Central memory CD8-positive, alpha-beta T cell (primary cell): Measurements from ENCODE around the gene FANCF.
"Not testable (repeated sequence)": the region's sequence is repeated elsewhere in the genome, so short reads cannot be mapped to it uniquely, and the experiment has no call there.

Experiments
- ATAC-seq: fragments of 150-1000 bp; cut with Tn5 transposase; replicated peaks from 2 replicates; pipeline ENCODE4 v1.10.0; 2022; ENCODE audit warnings: mild to moderate bottlenecking, moderate FRiP score, moderate number of reproducible peaks; ENCODE audit not compliant: poor library complexity, severe bottlenecking; ENCODE audit errors: extremely low read depth
- DNase-seq, 2 donors: peaks; one replicate each; pipeline ENCODE4 v3.0.0; 2021; ENCODE audit warnings: low spot score in 2 of 2
- H3K27ac Mint-ChIP-seq: one replicate; pipeline ENCODE4 v1.8.0; 2022; ENCODE audit warnings: low read depth, mild to moderate bottlenecking, moderate library complexity, mixed read lengths
- H3K27me3 Mint-ChIP-seq: one replicate; pipeline ENCODE4 v1.8.0; 2022; ENCODE audit warnings: mixed read lengths
- H3K36me3 Mint-ChIP-seq: one replicate; pipeline ENCODE4 v1.8.0; 2022; ENCODE audit warnings: mild to moderate bottlenecking, moderate library complexity, mixed read lengths; ENCODE audit not compliant: insufficient read depth
- H3K4me1 Mint-ChIP-seq: one replicate; pipeline ENCODE4 v1.8.0; 2022; ENCODE audit warnings: mixed read lengths
- H3K4me3 Mint-ChIP-seq: one replicate; pipeline ENCODE4 v1.8.0; 2022; ENCODE audit warnings: mild to moderate bottlenecking, moderate library complexity, mixed read lengths
- H3K9me3 Mint-ChIP-seq: one replicate; pipeline ENCODE4 v1.8.0; 2022; ENCODE audit warnings: mixed read lengths

The FANCF gene

GRCh38 chr11:22652346-22652745, 26.7 kb upstream of the FANCF start:
- Mint-ChIP-seq H3K27ac (peak overlapping the region; percentile 42), H3K4me1 (peaks cover 16% of the 10 kb centered on the region), H3K27me3 (peaks cover 21% of the 10 kb centered on the region)
- H3K9me3 Mint-ChIP-seq, DNase-seq, H3K36me3 Mint-ChIP-seq, ATAC-seq, H3K4me3 Mint-ChIP-seq: not testable (repeated sequence)

DNA sequence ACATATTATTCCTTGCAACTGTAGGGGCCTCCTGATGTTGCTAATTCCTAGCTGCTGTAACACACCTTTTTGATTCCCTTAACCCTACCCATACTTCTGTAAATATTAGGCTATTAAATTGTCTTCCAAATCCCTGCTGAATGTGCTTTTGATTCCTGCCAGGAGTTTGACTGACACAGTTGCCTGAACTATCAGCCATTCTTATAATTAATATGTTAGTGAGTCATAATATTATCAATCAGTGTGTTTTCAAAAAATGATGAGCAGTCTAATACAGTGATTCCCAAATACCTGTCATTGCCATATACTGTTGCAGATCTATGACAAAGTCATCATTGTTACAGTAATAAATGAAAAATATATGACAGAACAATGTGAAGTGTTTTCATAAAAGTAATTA, 15.9 kb upstream of the FANCF start:
- DNase-seq = no peak
- Mint-ChIP-seq H3K4me1 (no peaks in the 10 kb centered on the region), H3K27me3 (no peaks in the 10 kb centered on the region), H3K9me3 (no peaks in the 10 kb centered on the region), H3K4me3 (no peak overlapping the region), H3K27ac (no peak overlapping the region), H3K36me3 (no peaks in the 10 kb centered on the region)
- no peak for ATAC-seq

GRCh38 chr11:22640862-22641261, 15.2 kb upstream of the FANCF start:
- ATAC-seq (no peak), DNase-seq (no peak)
- Mint-ChIP-seq H3K27me3 (no peaks in the 10 kb centered on the region), H3K4me3 (no peak overlapping the region), H3K27ac (no peak overlapping the region), H3K9me3 (no peaks in the 10 kb centered on the region), H3K4me1 (no peaks in the 10 kb centered on the region), H3K36me3 (no peaks in the 10 kb centered on the region)

- Mint-ChIP-seq H3K36me3 (peaks cover 2% of the 10 kb centered on the region), H3K4me1 (peaks cover 6% of the 10 kb centered on the region), H3K27me3 (no peaks in the 10 kb centered on the region), H3K9me3 (no peaks in the 10 kb centered on the region), H3K4me3 (no peak overlapping the region), H3K27ac (no peak overlapping the region)
- no peak for ATAC-seq
- DNase-seq = no peak
Observed at GRCh38 chr11:22635689-22636088, 10.1 kb upstream of the FANCF start.

GRCh38 chr11:22634897-22635629, 9.4 kb upstream of the FANCF start:
- Mint-ChIP-seq H3K36me3 (peaks cover 2% of the 10 kb centered on the region), H3K27ac (no peak overlapping the region), H3K4me1 (peaks cover 6% of the 10 kb centered on the region), H3K9me3 (no peaks in the 10 kb centered on the region), H3K27me3 (no peaks in the 10 kb centered on the region), H3K4me3 (no peak overlapping the region)
- DNase-seq (no peak), ATAC-seq (no peak)

GRCh38 chr11:22633354-22633902, 7.8 kb upstream of the FANCF start:
- DNase-seq (no peak), ATAC-seq (no peak)
- Mint-ChIP-seq H3K9me3 (no peaks in the 10 kb centered on the region), H3K36me3 (peaks cover 2% of the 10 kb centered on the region), H3K4me1 (peaks cover 6% of the 10 kb centered on the region), H3K27ac (no peak overlapping the region), H3K27me3 (no peaks in the 10 kb centered on the region), H3K4me3 (no peak overlapping the region)

DNA sequence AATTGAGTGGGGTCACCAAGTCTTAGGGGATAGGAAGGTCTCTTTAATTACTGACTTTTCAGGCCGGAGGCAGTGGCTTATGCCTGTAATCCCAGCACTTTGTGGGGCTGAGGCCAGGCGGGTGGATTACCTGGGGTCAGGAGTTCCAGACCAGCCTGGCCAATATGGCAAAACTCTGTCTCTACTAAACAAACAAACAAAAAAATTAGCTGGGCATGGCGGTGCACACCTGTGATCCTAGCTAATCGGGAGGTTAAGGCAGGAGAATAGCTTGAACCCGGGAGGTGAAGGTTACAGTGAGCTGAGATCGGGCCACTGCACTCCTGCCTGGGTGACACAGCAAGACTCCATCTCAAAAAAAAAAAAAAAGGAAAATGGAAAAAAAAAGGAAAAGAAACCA, 1.8 kb upstream of the FANCF start:
- no peak overlapping the region for H3K27ac Mint-ChIP-seq
- DNase-seq (no peak), ATAC-seq (no peak)
- H3K4me3 Mint-ChIP-seq = no peak overlapping the region
- H3K36me3 Mint-ChIP-seq = peaks cover 21% of the 10 kb centered on the region
- no peaks in the 10 kb centered on the region for H3K9me3 Mint-ChIP-seq
- H3K4me1 Mint-ChIP-seq = peaks cover 20% of the 10 kb centered on the region
- H3K27me3 Mint-ChIP-seq = no peaks in the 10 kb centered on the region

GRCh38 chr11:22626573-22627239, 1.1 kb upstream of the FANCF start:
- no peaks in the 10 kb centered on the region for H3K9me3 Mint-ChIP-seq
- no peak overlapping the region for H3K4me3 Mint-ChIP-seq
- peak overlapping the region; percentile 93 for H3K27ac Mint-ChIP-seq
- no peak for ATAC-seq
- DNase-seq = no peak
- peaks cover 22% of the 10 kb centered on the region for H3K36me3 Mint-ChIP-seq
- no peaks in the 10 kb centered on the region for H3K27me3 Mint-ChIP-seq
- peaks cover 27% of the 10 kb centered on the region for H3K4me1 Mint-ChIP-seq

DNA sequence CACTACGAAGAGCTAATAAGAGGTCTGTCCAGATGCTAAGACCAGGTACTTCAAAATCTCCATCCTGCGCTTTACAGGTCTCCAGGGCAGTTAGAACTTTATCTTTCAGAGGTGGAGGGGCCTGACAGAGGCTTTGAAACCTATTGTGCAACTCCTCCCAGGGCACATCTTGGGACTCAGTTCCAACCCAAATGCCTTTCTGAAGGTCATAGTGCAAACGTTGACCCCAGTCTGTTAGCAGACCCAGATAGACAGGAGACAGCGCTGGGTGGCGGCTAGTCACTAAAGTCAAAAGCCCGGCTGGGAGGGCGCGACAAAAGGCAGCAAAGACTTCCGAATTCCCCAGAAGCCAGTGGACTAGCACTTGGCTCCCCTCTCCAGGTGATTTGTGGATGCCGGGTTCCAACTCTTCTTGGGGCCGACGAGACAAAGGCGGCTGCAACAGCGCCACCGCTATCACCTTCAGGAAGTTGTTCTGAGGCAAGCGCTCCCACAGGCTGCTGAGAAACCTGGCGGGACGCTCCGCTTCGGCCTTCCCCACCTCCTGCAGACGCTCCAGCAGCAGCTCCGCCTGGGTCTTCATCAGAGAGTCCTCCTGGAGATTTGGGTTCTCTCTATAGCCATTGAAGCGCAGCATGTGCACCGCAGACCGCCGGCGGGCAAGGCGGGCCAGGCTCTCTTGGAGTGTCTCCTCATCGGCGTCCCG, 728 bp downstream of the FANCF start:
- Mint-ChIP-seq H3K9me3 (no peaks in the 10 kb centered on the region), H3K4me1 (peaks cover 45% of the 10 kb centered on the region)
- peak; percentile 55 for ATAC-seq

GRCh38 chr11:22617868-22618267, 7.8 kb downstream of the FANCF start:
- H3K27ac Mint-ChIP-seq = no peak overlapping the region
- H3K4me3 Mint-ChIP-seq = no peak overlapping the region
- H3K36me3 Mint-ChIP-seq = peaks cover 2% of the 10 kb centered on the region
- no peak for DNase-seq
- peaks cover 19% of the 10 kb centered on the region for H3K27me3 Mint-ChIP-seq
- ATAC-seq = no peak
- peaks cover 5% of the 10 kb centered on the region for H3K9me3 Mint-ChIP-seq
- H3K4me1 Mint-ChIP-seq = peaks cover 29% of the 10 kb centered on the region

More for the DNA sequence above, 728 bp downstream of the FANCF start:
- Mint-ChIP-seq H3K4me3 (peak overlapping the region; percentile 97), H3K27ac (peak overlapping the region; percentile 93), H3K27me3 (no peaks in the 10 kb centered on the region), H3K36me3 (peaks cover 22% of the 10 kb centered on the region)
- peak in 1 of 2 donors; percentile 48 for DNase-seq

- no peak overlapping the region for H3K4me3 Mint-ChIP-seq
- DNase-seq = no peak
- no peaks in the 10 kb centered on the region for H3K4me1 Mint-ChIP-seq
- H3K9me3 Mint-ChIP-seq = no peaks in the 10 kb centered on the region
- peaks cover 27% of the 10 kb centered on the region for H3K27me3 Mint-ChIP-seq
- H3K27ac Mint-ChIP-seq = no peak overlapping the region
- ATAC-seq = no peak
- H3K36me3 Mint-ChIP-seq = no peaks in the 10 kb centered on the region
Observed at GRCh38 chr11:22603933-22604332, 21.7 kb downstream of the FANCF start.

DNA sequence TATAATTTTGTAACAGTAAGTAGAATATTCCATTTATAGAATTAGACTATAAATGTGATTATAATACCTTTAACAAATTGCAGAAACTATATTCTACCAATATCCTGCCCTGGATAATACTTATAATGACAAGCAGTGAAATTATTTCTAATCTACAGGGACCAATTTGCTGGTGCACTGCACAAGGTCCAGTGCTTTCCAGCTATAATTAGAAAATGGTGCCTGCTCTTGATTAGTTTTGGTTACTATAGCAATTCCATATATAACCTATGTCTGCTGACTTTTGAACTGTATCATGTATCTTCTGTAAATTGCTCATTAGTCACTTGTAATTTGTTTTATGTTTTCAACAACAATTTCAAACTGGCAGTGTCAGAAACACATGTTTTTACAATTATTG, 23.1 kb downstream of the FANCF start:
- DNase-seq = no peak
- H3K4me1 Mint-ChIP-seq = no peaks in the 10 kb centered on the region
- no peaks in the 10 kb centered on the region for H3K9me3 Mint-ChIP-seq

More for the DNA sequence above, 23.1 kb downstream of the FANCF start:
- H3K36me3 Mint-ChIP-seq = no peaks in the 10 kb centered on the region
- no peak overlapping the region for H3K27ac Mint-ChIP-seq
- H3K4me3 Mint-ChIP-seq = no peak overlapping the region
- no peak for ATAC-seq
- peaks cover 33% of the 10 kb centered on the region for H3K27me3 Mint-ChIP-seq
